NT2/D1 (cell line): ENCODE measurements around the gene TPO.

ENCODE experiments used
- DNase-seq: peaks from one replicate; pipeline ENCODE4 v3.0.0-alpha.2; 2011; ENCODE audit warnings: low read depth, low spot score
- H3K27me3 ChIP-seq: 2 replicates; pipeline ENCODE4 v1.6.0; 2011; ENCODE audit warnings: mild to moderate bottlenecking; ENCODE audit not compliant: insufficient read length, insufficient read depth
- H3K36me3 ChIP-seq: 2 replicates; pipeline ENCODE4 v1.6.1; 2011; ENCODE audit warnings: mild to moderate bottlenecking, low read length, mixed read lengths; ENCODE audit not compliant: insufficient read depth, insufficient read length
- H3K4me1 ChIP-seq: 2 replicates; pipeline ENCODE4 v1.5.1; 2011; ENCODE audit not compliant: insufficient read depth, insufficient read length
- H3K4me3 ChIP-seq: 2 replicates; pipeline ENCODE4 v1.5.1; 2011; ENCODE audit warnings: low read depth; ENCODE audit not compliant: insufficient read length
- H3K9ac ChIP-seq: 2 replicates; pipeline ENCODE4 v1.6.0; 2011; ENCODE audit warnings: low read depth; ENCODE audit not compliant: insufficient read length
- H3K9me3 ChIP-seq: 2 replicates; pipeline ENCODE4 v1.5.1; 2011; ENCODE audit warnings: mild to moderate bottlenecking, low read length; ENCODE audit not compliant: insufficient read depth
- SUZ12 ChIP-seq: IDR thresholded peaks from 2 replicates; pipeline ENCODE4 v1.6.1; 2011; ENCODE audit not compliant: insufficient read length, insufficient read depth; ENCODE audit errors: extremely low read depth
- YY1 ChIP-seq: IDR thresholded peaks from 2 replicates; pipeline ENCODE4 v1.6.1; 2011; ENCODE audit not compliant: insufficient read length, insufficient read depth
- ZNF274 ChIP-seq: IDR thresholded peaks from 2 replicates; pipeline ENCODE4 v1.6.1; 2011; ENCODE audit warnings: mild to moderate bottlenecking, low read depth, low read length

The TPO gene

DNA sequence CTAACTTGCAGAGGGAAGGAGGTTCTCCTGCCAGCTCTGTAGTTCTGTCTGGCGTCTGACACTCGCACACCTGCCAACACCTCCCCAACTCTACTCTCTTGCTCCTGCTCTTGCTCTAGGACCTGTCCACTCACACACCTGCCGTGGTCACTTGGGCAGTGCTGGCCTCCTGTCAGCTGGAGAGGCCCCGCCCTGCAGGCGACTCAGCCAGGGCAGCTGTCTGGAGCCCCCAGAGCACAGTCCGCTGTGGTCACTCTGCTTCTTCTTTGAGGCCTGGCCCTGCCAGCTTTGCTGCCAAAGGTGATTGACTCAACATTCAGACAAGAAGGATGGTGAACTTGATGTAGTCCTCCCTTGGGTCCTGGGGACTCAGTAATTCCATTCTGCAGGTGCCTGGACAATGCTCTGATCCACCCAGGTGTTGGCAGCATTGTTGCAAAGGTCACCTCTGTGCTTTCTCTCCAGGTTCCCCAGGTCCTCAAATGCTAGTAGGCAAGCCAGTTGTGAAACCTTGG is 18.7 kb downstream of the TPO start:
- DNase-seq: no peak
- H3K9ac ChIP-seq: no peak overlapping the region
- TF ChIP-seq ZNF274 (no peak), YY1 (no peak), SUZ12 (no peak)
- H3K4me1 ChIP-seq: no peaks in the 10 kb centered on the region
- H3K9me3 ChIP-seq: no peaks in the 10 kb centered on the region
- no peaks in the 10 kb centered on the region for H3K36me3 ChIP-seq
- H3K4me3 ChIP-seq: no peak overlapping the region
- no peaks in the 10 kb centered on the region for H3K27me3 ChIP-seq

DNA sequence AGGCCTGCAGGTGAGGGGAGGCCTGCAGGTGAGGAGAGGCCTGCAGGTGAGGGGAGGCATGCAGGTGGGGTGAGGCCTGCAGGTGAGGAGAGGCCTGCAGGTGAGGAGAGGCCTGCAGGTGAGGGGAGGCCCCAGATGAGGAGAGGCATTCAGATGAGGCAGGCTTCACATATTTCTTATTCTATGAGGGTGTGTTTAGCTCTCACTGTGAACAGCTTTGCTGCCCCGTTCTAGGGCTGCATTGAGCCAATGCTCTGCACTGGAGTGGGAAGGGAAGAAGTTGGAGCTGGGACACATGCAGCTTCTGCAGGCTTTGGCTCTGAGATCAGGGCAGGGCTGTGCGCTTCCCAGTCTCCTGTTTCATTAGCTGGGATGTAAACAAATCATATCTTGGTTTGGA is 19.5 kb downstream of the TPO start:
- Histone ChIP-seq H3K4me1 (no peaks in the 10 kb centered on the region), H3K4me3 (no peak overlapping the region), H3K9ac (no peak overlapping the region), H3K36me3 (no peaks in the 10 kb centered on the region), H3K9me3 (no peaks in the 10 kb centered on the region), H3K27me3 (no peaks in the 10 kb centered on the region)
- no peak for TF ChIP-seq SUZ12
- no peak for TF ChIP-seq YY1
- no peak for TF ChIP-seq ZNF274
- no peak for DNase-seq

DNA sequence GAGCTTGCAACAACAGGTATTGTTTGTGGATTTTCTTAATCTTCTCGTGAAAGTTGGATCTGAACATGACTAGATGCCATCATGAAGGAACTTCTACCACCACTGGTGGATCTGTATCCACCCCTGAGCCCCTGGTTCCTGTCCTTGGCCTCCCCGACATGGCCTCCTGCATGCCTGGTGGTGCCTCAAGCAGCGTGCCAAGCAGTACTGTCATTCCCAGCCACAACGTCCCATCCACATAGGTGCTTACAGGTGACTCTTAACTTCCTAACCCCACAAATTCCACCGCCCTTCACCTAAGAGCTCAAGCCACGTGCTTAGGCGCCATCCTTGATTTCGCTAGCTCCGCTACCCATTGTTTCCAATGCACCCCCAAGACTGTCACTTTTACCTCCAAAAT is 23.1 kb downstream of the TPO start:
- no peaks in the 10 kb centered on the region for H3K4me1 ChIP-seq
- H3K36me3 ChIP-seq: no peaks in the 10 kb centered on the region
- no peak for TF ChIP-seq SUZ12
- TF ChIP-seq YY1: no peak
- H3K9me3 ChIP-seq: no peaks in the 10 kb centered on the region
- no peak overlapping the region for H3K9ac ChIP-seq
- H3K27me3 ChIP-seq: no peaks in the 10 kb centered on the region
- no peak overlapping the region for H3K4me3 ChIP-seq
- DNase-seq: no peak

DNA sequence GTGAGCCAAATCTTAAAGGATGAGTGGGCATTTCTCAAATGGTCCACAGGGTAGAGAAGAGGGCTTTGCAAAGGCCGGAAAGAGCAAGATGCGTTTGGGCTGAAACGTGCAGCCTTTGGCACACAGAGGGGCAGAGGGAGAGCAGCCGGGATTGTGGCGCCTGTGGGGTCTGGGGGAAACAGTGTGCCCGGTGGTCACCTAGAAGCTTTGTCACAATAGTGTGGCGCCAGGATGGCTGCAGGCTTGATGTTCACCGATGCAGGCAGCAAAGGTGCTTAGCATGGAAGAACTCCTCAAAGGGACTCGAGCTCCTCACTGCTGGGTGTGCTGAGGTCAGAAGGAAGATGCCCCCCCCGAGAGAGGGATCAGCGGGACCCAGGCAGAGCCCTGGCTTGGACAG is 23.8 kb downstream of the TPO start:
- Histone ChIP-seq H3K9me3 (no peaks in the 10 kb centered on the region; the same call in 1 of the 2 replicates), H3K4me3 (no peak overlapping the region), H3K9ac (no peak overlapping the region), H3K36me3 (no peaks in the 10 kb centered on the region), H3K27me3 (no peaks in the 10 kb centered on the region), H3K4me1 (no peaks in the 10 kb centered on the region)
- no peak for DNase-seq
- no peak for TF ChIP-seq ZNF274
- no peak for TF ChIP-seq SUZ12
- TF ChIP-seq YY1: no peak

DNA sequence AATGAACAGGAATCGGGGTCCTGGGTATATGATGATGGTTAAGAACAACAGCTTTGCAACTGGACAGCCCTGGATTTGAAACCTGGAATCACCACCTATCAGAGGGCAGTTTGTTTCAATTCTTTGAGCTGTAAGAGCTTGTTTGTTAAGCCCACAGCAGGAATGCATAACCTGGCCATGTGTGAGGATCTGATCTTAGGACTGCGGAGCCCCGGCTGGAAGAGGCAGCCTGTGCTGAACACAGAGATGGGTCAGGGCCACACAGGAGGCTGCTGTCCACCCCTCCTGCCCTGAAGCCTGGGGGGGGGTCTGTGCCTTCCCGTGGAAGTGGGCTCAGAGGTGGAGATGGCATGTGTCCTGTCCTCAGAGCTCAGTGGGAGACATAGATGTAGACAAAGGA is 24.3 kb downstream of the TPO start:
- no peaks in the 10 kb centered on the region for H3K27me3 ChIP-seq
- TF ChIP-seq YY1: no peak
- H3K4me1 ChIP-seq: no peaks in the 10 kb centered on the region

DNA sequence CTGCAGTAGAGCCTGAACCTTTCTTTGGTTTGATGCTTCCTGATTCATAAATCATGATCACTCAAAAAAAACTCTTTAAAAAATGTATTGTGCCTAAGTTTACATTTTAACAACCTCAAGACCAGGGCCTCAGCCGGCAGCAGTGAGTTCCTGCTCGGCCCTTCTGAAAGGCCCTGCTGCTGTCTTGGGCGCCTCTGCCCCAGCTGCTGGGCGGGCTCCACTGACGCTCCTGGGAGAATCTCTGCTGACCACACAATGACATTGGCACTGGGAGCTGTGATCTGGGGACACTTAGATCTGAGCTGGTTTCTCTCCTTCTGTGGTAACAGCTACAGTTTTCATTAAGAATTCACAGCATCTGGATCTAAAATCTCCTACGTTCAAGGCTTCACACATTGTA is 25.7 kb downstream of the TPO start:
- no peak for DNase-seq
- no peaks in the 10 kb centered on the region for H3K36me3 ChIP-seq
- no peaks in the 10 kb centered on the region for H3K4me1 ChIP-seq
- no peaks in the 10 kb centered on the region for H3K27me3 ChIP-seq
- TF ChIP-seq YY1: no peak
- TF ChIP-seq SUZ12: no peak
- TF ChIP-seq ZNF274: no peak
- H3K9me3 ChIP-seq: no peaks in the 10 kb centered on the region; the same call in 1 of the 2 replicates
- no peak overlapping the region for H3K4me3 ChIP-seq
- H3K9ac ChIP-seq: no peak overlapping the region

More for the DNA sequence above, 24.3 kb downstream of the TPO start:
- no peak overlapping the region for H3K4me3 ChIP-seq
- H3K9me3 ChIP-seq: no peaks in the 10 kb centered on the region; the same call in 1 of the 2 replicates
- no peaks in the 10 kb centered on the region for H3K36me3 ChIP-seq
- H3K9ac ChIP-seq: no peak overlapping the region
- DNase-seq: no peak

DNA sequence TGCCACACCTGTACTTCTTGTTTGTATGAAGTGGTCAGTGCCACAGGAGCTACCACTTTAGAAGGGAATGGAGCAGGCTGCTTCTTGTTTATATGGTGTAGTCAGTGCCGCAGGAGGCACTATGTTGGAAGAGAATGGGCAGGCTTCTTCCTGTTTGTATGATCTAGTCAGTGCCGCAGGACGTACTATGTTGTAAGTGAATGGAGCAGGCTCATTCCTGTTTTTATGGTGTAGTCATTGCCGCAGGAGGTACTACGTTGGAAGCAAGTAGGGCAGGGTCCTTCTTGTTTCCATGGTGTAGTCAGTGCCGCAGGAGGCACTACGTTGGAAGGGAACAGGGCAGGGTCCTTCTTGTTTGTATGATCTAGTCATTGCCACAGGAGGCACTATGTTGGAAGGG is 27.3 kb downstream of the TPO start:
- H3K4me1 ChIP-seq: no peaks in the 10 kb centered on the region

DNA sequence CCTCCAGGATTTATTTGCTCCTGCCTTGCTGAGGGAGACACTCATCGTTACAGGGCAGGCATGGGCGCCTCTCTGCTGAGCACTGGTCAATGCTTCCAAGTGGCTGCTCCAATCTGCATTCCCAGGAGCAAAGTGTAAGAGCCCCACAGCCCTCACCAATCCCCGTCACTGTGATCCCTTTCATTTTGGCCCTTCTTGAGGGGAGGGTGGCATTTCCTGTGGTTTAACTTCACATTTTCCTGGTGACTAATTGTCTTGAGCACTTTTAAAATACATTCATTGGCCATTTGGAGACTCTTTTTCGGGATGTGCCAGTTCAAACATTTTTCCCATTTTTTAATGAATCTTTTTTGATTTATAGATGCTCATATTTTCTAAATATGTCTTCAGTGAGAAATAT is 33.0 kb downstream of the TPO start:
- DNase-seq: no peak
- no peak for TF ChIP-seq YY1
- Histone ChIP-seq H3K9me3 (no peaks in the 10 kb centered on the region; the same call in 1 of the 2 replicates), H3K4me1 (no peaks in the 10 kb centered on the region), H3K9ac (no peak overlapping the region), H3K27me3 (no peaks in the 10 kb centered on the region), H3K36me3 (no peaks in the 10 kb centered on the region), H3K4me3 (no peak overlapping the region)

More for the DNA sequence above, 27.3 kb downstream of the TPO start:
- no peaks in the 10 kb centered on the region; the same call in 1 of the 2 replicates for H3K9me3 ChIP-seq
- no peaks in the 10 kb centered on the region for H3K27me3 ChIP-seq
- no peak overlapping the region for H3K9ac ChIP-seq
- no peaks in the 10 kb centered on the region for H3K36me3 ChIP-seq
- DNase-seq: no peak
- TF ChIP-seq ZNF274 (no peak), YY1 (no peak), SUZ12 (no peak)
- no peak overlapping the region for H3K4me3 ChIP-seq
